IPS-NIHi11 (cell line): ENCODE results near the gene HCRTR1.
"Not testable (repeated sequence)": the region's sequence is repeated elsewhere in the genome, so short reads cannot be mapped to it uniquely, and the experiment has no call there.

Experiments
- DNase-seq: peaks from one replicate; pipeline ENCODE4 v3.0.0; 2012; ENCODE audit warnings: mixed read lengths, low spot score

Gene HCRTR1

DNA sequence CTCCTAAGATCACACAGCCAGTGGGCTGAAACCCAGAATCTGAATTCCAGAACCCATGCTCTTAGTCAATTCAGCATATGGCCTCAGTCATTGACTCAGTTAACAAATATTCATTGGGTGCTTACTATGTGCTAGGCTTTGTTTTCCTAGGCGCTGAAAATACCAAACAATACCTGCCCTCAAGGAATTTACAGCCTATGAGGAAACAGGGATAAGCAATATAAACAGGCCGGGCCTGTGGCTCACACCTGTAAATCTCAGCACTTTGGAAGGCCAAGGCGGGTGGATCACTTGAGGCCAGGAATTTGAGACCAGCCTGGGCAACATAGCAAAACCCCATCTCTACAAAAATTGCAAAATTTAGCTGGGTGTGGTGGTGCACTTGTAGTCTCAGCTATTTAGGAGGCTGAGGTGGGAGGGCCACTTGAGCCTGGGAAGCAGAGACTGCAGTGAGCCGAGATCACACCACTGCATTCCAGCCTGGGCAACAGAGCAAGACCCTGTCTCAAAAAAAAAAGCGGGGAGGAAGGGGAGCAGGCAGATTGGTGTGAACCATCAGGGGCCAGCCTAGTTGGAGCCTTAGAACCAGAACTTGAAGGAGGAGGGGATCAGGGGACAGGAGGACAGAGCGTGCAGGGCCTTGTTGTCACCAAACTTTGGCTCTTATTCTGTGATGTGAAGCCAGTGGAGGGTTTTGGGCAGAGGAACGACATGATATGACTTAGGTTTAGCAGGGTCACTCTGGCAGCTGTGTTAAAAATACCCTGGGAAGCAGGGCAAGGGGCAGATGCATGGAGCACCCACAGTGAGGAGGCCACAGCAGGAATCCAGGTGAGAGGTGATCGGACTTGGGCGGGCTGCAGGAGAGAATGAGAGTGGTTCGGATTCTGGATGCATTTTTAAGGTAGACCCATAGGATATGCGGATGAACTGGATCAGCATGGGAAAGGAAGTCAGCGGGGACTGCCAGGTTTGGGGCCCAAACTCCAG, 35.4 kb upstream of the HCRTR1 start:
- no peak for DNase-seq

DNA sequence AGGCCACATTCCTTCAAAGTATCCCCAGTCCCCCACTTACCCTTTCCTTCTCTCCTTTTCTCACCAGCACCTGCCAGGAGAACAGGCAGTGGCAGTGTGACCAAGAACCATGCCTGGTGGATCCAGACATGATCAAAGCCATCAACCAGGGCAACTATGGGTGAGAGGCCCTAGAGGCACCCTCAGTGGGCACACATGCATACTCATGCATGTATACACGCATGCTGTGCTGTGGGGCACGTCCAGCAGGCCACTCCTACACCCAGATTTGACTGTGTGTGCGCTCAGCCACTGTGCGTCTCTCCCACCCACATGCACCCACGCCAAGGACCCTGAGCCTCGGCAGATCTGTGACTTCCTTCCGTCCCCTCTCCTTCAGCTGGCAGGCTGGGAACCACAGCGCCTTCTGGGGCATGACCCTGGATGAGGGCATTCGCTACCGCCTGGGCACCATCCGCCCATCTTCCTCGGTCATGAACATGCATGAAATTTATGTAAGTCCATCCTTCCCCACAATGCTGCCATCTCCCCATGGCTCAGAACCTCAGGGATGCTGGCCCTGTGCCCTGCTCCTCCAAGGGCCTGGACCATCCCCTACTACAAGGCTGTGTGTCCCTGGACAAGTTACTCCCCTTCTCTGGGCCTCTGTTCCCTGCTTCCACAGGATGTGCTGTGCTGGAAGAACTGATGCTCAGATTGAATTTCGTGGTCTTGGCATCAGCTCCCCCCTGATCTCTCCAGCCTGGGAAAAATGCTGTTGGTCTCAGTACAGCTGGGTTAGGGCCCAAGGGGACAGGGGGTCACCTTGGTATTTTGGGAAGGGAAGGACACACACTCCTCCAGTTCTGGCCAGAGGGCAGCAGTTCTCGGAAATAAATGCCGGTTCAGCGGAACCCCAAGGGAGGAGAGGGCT, 34.2 kb upstream of the HCRTR1 start:
- no peak for DNase-seq

GRCh38 chr1:31583995-31584868, 33.3 kb upstream of the HCRTR1 start:
- no peak for DNase-seq

- DNase-seq = no peak
These were observed 32.4 kb upstream of the HCRTR1 start for GRCh38 chr1:31584869-31585735.

DNA sequence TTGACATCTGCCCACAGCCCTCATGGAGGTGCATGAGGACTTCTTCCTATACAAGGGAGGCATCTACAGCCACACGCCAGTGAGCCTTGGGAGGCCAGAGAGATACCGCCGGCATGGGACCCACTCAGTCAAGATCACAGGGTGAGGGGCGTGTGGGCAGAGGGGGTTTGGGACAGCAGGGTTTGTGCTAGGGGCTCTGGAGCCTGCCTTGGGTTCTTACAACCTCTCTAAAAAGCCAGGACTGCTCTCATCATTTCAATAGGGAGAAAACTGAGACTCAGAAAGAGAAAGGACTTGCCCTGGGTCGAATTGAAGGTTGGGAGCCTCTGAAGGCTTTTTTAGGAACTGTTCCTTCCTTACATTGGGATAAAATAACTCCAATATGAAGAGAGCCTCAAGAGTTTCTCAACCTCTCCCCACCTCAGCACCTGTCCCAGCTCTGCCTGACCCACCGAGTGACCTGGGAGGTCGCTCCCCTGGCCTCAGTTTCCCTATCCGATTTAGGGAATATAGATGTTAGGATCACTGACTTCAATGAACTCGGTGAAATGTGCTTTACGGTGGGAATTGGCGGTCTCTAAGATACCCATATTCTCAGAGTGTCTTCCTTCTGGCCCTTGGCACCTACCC, 31.6 kb upstream of the HCRTR1 start:
- DNase-seq = no peak

- DNase-seq = no peak
These were observed 30.8 kb upstream of the HCRTR1 start for GRCh38 chr1:31586376-31587327.

DNA sequence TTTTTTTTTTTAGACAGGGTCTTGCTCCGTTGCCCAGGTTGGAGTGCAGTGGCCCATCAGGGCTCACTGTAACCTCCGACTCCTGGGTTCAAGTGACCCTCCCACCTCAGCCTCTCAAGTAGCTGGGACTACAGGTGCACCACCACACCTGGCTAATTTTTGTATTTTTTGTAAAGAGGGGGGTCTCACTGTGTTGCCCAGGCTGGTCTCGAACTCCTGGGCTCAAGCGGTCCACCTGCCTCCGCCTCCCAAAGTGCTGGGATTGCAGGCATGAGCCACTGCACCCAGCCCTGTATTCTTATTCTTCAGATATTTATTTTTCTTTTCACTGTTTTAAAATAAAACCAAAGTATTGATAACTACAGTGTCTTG, 30.2 kb upstream of the HCRTR1 start:
- not testable (repeated sequence) for DNase-seq

- peak; percentile 91 for DNase-seq
These were observed 29.6 kb upstream of the HCRTR1 start for GRCh38 chr1:31587720-31588423.

DNA sequence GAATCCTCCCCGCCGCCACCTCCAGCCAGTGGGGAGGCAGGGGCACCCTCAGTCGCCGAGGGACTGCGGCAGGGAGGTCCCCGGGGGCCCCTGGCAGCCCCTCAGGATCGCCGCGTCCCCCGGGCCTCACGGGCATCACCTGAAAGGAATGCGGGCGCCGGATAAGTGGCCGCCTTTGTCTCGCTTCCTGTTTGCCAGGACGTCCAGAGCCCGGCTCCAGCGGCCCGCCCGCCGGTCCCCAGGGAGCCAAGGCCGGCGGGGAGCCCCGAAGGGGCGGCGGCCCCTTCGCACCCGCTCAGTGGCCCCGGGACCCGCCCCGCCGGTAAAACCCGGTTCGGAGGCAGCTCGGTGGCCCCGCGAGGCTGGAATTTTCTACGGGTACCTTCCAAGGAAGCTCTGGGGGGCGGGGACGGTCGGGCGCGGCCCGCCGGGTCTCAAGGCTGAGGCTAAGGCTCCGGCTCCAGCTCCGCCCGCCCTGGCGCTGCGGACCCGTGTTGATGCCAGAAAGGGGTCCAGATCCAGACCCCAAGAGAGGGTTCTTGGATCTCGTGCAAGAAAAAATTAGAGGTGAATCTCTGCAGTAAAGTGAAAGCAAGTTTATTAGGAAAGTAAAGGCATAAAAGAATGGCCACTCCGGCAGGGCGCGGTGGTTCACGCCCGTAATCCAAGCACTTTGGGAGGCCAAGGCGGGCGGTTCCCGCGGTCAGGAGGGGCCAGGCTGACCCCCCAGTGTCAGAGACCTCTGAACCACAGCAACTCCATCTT, 28.6 kb upstream of the HCRTR1 start:
- peak; percentile 66 for DNase-seq

DNA sequence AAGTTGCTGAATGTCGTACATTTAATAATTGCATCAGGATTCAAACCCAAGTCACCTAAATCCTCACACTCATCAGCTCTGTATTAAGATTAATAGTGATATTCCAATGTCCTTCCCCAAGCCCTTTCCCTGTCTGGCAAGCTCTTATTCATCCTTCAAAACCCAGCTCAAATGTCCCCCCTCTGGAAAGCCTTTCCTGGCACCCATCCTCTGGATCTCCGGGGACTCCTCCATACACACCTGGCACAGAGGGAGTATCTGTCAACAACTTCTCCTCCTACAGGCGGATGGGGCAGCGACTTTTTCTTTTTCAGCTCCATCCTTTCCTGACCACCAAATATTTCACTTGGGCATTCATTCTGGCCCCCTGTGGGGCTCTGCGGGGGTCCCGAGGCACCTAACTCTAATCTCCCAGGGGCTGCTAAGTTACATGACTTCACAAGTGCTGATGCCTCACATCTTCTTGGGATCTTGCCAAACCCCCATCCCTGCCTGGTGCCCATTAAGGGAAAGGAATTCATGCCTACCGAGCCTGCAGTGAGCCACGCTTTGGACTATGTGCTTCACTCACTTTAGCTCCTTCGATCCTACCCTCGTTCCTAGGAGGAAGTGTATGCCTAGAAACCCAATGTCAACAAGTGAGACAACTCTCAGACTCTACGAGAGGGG, 25.9 kb upstream of the HCRTR1 start:
- no peak for DNase-seq

- DNase-seq = no peak
These were observed 25.4 kb upstream of the HCRTR1 start for GRCh38 chr1:31592132-31592531.

GRCh38 chr1:31593136-31593665, 24.3 kb upstream of the HCRTR1 start:
- no peak for DNase-seq

- peak; percentile 85 for DNase-seq
These were observed 23.5 kb upstream of the HCRTR1 start for GRCh38 chr1:31593770-31594632.

DNA sequence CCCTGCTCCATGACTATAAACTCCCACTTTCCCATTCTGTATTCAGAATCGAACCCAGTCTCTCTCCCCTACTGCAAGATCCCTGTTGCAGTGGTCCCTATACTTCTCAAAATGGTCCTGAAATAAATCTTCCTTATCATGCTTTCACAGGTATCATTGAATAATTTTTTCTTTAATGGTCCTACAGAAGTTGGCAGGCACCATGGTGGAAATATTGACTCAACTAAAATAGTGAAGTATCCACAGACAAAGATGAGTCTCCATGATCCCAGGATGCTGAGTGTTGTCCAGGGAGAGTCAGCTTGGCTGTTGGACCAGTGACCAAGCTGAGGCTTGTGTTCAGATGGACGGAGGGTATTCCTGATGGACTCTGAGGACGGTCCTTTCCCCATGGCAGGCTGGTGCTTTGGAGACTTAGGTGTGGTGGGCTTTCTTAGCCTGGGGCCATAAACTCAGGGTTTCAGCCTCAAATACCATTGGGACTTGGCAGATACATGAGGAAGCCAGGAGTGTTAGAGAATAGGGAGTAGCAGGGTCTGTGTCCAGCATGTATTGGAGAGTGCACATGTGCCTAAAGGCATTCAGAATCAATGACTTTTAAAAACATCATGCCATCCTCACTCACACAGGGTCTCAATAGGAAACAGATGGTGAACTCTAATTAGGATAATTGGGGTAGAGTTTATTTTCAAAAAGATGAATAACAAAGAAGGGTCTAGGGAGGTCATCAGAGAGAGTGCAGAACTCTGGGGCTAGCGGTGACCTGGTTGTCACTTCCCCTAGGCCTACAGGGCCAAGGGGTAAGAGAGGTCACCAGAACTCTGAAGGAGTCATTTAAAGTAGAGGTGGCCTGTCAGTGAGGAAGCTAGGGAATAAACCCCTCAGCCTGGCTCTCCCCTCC, 21.4 kb upstream of the HCRTR1 start:
- no peak for DNase-seq

- DNase-seq = no peak
These were observed 20.8 kb upstream of the HCRTR1 start for GRCh38 chr1:31596737-31597097.
